ENCODE measurements around the gene BAHD1.

- TF ChIP-seq CTCF (IDR thresholded peaks at IDR 0.05; ENCODE audit: extremely low read depth in 1 of 2, insufficient read depth in 1 of 2, low read depth in 1 of 2, low read length in 2 of 2) (no peak), POLR2A (IDR thresholded peaks at IDR 0.05; ENCODE audit: low read depth, low read length) (no peak), MAX (IDR thresholded peaks at IDR 0.05; ENCODE audit: insufficient read depth, insufficient read length) (no peak), POLR2AphosphoS5 (IDR thresholded peaks at IDR 0.05; ENCODE audit: insufficient read depth, low read depth, low read length) (no peak), JUN (IDR thresholded peaks at IDR 0.05; ENCODE audit: borderline replicate concordance, insufficient read depth, insufficient read length, low read depth) (no peak), EZH2 (IDR thresholded peaks at IDR 0.05; ENCODE audit: borderline replicate concordance, low read depth, low read length, severe bottlenecking) (no peak)
These were observed 14.2 kb downstream of the BAHD1 start for GRCh38 chr15:40454904-40455391.
